ENCODE data around the gene TMEM255B.
"Not testable (repeated sequence)": the region's sequence is repeated elsewhere in the genome, so short reads cannot be mapped to it uniquely, and the experiment has no call there.

TMEM255B gene

GRCh38 chr13:113789931-113790330 is 30.9 kb downstream of the TMEM255B start:
- H3K27me3 Mint-ChIP-seq, H3K4me3 Mint-ChIP-seq, CTCF ChIA-PET, H3K27ac Mint-ChIP-seq, H3K9me3 Mint-ChIP-seq, H3K4me1 Mint-ChIP-seq, H3K36me3 Mint-ChIP-seq, DNase-seq: not testable (repeated sequence)

GRCh38 chr13:113791226-113791625 is 32.2 kb downstream of the TMEM255B start:
- Mint-ChIP-seq H3K27ac (no peak overlapping the region), H3K9me3 (no peaks in the 10 kb centered on the region), H3K4me3 (no peak overlapping the region), H3K27me3 (no peaks in the 10 kb centered on the region), H3K4me1 (no peaks in the 10 kb centered on the region), H3K36me3 (no peaks in the 10 kb centered on the region)
- DNase-seq: no peak
- CTCF ChIA-PET: no interaction called here

- H3K27ac Mint-ChIP-seq: no peak overlapping the region
- no peaks in the 10 kb centered on the region for H3K36me3 Mint-ChIP-seq
- CTCF ChIA-PET: no interaction called here
- no peaks in the 10 kb centered on the region for H3K9me3 Mint-ChIP-seq
- no peaks in the 10 kb centered on the region for H3K27me3 Mint-ChIP-seq
- H3K4me3 Mint-ChIP-seq: no peak overlapping the region
- no peaks in the 10 kb centered on the region for H3K4me1 Mint-ChIP-seq
- no peak for DNase-seq
Measured at GRCh38 chr13:113791761-113792160, 32.7 kb downstream of the TMEM255B start.

- H3K27me3 Mint-ChIP-seq: no peaks in the 10 kb centered on the region
- H3K27ac Mint-ChIP-seq: no peak overlapping the region
- no peaks in the 10 kb centered on the region for H3K4me1 Mint-ChIP-seq
- CTCF ChIA-PET: no interaction called here
- no peak overlapping the region for H3K4me3 Mint-ChIP-seq
- no peaks in the 10 kb centered on the region for H3K36me3 Mint-ChIP-seq
- DNase-seq: no peak
- H3K9me3 Mint-ChIP-seq: no peaks in the 10 kb centered on the region
Measured at GRCh38 chr13:113792236-113792770, 33.3 kb downstream of the TMEM255B start.

- no peak overlapping the region for H3K27ac Mint-ChIP-seq
- no peaks in the 10 kb centered on the region for H3K4me1 Mint-ChIP-seq
- CTCF ChIA-PET: no interaction called here
- H3K27me3 Mint-ChIP-seq: no peaks in the 10 kb centered on the region
- H3K36me3 Mint-ChIP-seq: no peaks in the 10 kb centered on the region
- DNase-seq: no peak
- H3K4me3 Mint-ChIP-seq: no peak overlapping the region
- no peaks in the 10 kb centered on the region for H3K9me3 Mint-ChIP-seq
Measured at GRCh38 chr13:113792886-113793717, 34.1 kb downstream of the TMEM255B start.

- no peak overlapping the region for H3K27ac Mint-ChIP-seq
- no peaks in the 10 kb centered on the region for H3K27me3 Mint-ChIP-seq
- DNase-seq: no peak
- H3K9me3 Mint-ChIP-seq: no peaks in the 10 kb centered on the region
- H3K4me3 Mint-ChIP-seq: no peak overlapping the region
- CTCF ChIA-PET: no interaction called here
- no peaks in the 10 kb centered on the region for H3K36me3 Mint-ChIP-seq
- H3K4me1 Mint-ChIP-seq: no peaks in the 10 kb centered on the region
Measured at GRCh38 chr13:113793718-113794085, 34.7 kb downstream of the TMEM255B start.

- Mint-ChIP-seq H3K27ac (no peak overlapping the region), H3K4me1 (no peaks in the 10 kb centered on the region), H3K9me3 (no peaks in the 10 kb centered on the region), H3K4me3 (no peak overlapping the region), H3K36me3 (no peaks in the 10 kb centered on the region), H3K27me3 (no peaks in the 10 kb centered on the region)
- CTCF ChIA-PET: no interaction called here
- no peak for DNase-seq
Measured at GRCh38 chr13:113794086-113794485, 35.1 kb downstream of the TMEM255B start.

- no peak overlapping the region for H3K4me3 Mint-ChIP-seq
- no peak for DNase-seq
- H3K4me1 Mint-ChIP-seq: no peaks in the 10 kb centered on the region
- no peaks in the 10 kb centered on the region for H3K9me3 Mint-ChIP-seq
- H3K27me3 Mint-ChIP-seq: no peaks in the 10 kb centered on the region
- no peak overlapping the region for H3K27ac Mint-ChIP-seq
- no peaks in the 10 kb centered on the region for H3K36me3 Mint-ChIP-seq
- CTCF ChIA-PET: no interaction called here
Measured at GRCh38 chr13:113794764-113795173, 35.7 kb downstream of the TMEM255B start.

- H3K36me3 Mint-ChIP-seq, H3K27me3 Mint-ChIP-seq, H3K4me1 Mint-ChIP-seq: not testable (repeated sequence)
Measured at GRCh38 chr13:113795362-113795761, 36.3 kb downstream of the TMEM255B start.

GRCh38 chr13:113796211-113796963 is 37.4 kb downstream of the TMEM255B start:
- no peaks in the 10 kb centered on the region for H3K4me1 Mint-ChIP-seq
- no peaks in the 10 kb centered on the region for H3K9me3 Mint-ChIP-seq
- no peak overlapping the region for H3K27ac Mint-ChIP-seq
- no peaks in the 10 kb centered on the region for H3K27me3 Mint-ChIP-seq
- CTCF ChIA-PET: no interaction called here
- no peak overlapping the region for H3K4me3 Mint-ChIP-seq
- DNase-seq: no peak
- no peaks in the 10 kb centered on the region for H3K36me3 Mint-ChIP-seq

More at GRCh38 chr13:113795362-113795761, 36.3 kb downstream of the TMEM255B start:
- H3K9me3 Mint-ChIP-seq, H3K27ac Mint-ChIP-seq, CTCF ChIA-PET, H3K4me3 Mint-ChIP-seq, DNase-seq: not testable (repeated sequence)

- Mint-ChIP-seq H3K36me3 (no peaks in the 10 kb centered on the region), H3K4me3 (no peak overlapping the region), H3K9me3 (no peaks in the 10 kb centered on the region), H3K27ac (no peak overlapping the region), H3K27me3 (no peaks in the 10 kb centered on the region), H3K4me1 (no peaks in the 10 kb centered on the region)
- no peak for DNase-seq
- CTCF ChIA-PET: no interaction called here
Measured at GRCh38 chr13:113796964-113797676, 38.1 kb downstream of the TMEM255B start.

- Mint-ChIP-seq H3K4me1 (no peaks in the 10 kb centered on the region), H3K4me3 (no peak overlapping the region), H3K9me3 (no peaks in the 10 kb centered on the region), H3K27me3 (no peaks in the 10 kb centered on the region), H3K27ac (no peak overlapping the region), H3K36me3 (no peaks in the 10 kb centered on the region)
- CTCF ChIA-PET: no interaction called here
- no peak for DNase-seq
Measured at GRCh38 chr13:113798200-113798811, 39.3 kb downstream of the TMEM255B start.

GRCh38 chr13:113800576-113800926 is 41.5 kb downstream of the TMEM255B start:
- H3K27ac Mint-ChIP-seq: no peak overlapping the region
- H3K9me3 Mint-ChIP-seq: no peaks in the 10 kb centered on the region
- CTCF ChIA-PET: no interaction called here
- DNase-seq: no peak
- no peaks in the 10 kb centered on the region for H3K4me1 Mint-ChIP-seq
- no peaks in the 10 kb centered on the region for H3K36me3 Mint-ChIP-seq
- no peak overlapping the region for H3K4me3 Mint-ChIP-seq
- no peaks in the 10 kb centered on the region for H3K27me3 Mint-ChIP-seq

- CTCF ChIA-PET: no interaction called here
- Mint-ChIP-seq H3K36me3 (no peaks in the 10 kb centered on the region), H3K27ac (no peak overlapping the region), H3K4me3 (no peak overlapping the region), H3K4me1 (no peaks in the 10 kb centered on the region), H3K27me3 (no peaks in the 10 kb centered on the region), H3K9me3 (no peaks in the 10 kb centered on the region)
- no peak for DNase-seq
Measured at GRCh38 chr13:113801289-113801961, 42.4 kb downstream of the TMEM255B start.

Data from activated naive CD4-positive, alpha-beta T cell treated with anti-CD3 and anti-CD28 coated beads, Interleukin-2, amount 10 ng/mL, durations not matched to agents 7 days and 5 days (primary cell).